Hippocampal formation (tissue), 2 donors: ENCODE data around the gene DNAJA2.
"Not testable (repeated sequence)": the region's sequence is repeated elsewhere in the genome, so short reads cannot be mapped to it uniquely, and the experiment has no call there.

ENCODE experiments used
- DNase-seq, 2 donors: peaks; one replicate each; lab custom pipeline; 2025; lab: John Stamatoyannopoulos, UW

DNAJA2 gene

DNA sequence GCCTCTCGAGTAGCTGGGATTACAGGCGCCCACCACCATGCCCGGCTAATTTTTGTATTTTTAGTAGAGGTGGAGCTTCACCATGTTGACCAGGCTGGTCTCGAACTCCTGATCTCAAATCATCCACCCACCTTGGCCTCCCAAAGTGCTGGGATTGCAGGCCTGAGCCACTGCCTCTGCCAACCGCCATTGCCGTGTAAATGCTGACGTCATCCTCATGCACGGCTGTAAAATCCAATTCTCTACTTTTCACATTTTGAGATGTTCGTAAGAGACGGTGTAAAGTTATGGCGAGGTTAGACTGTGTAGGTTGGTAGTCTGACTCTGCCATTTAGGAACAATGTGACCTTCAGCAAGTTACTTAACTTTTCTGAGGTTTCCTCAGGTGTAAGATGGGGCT, 1.7 kb upstream of the DNAJA2 start:
- DNase-seq = no peak

DNA sequence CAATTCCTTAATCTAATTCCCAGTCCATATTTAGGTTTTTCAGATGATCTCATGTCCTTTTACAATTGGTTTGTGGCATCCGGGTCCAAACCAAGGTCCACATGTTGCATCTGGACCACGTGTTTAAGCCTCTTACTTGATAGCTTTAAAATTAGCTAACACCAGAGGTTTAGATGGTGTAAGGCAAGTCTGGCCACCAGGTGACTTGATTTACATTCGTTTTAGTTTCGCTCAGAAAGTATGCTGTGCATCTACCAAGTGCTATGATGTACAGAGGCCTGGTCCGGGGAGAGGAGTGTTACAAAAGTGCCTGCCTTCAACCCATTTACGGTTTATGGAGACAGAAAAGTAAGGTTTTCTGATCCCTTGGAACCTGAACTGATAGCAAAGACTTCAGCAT, 878 bp upstream of the DNAJA2 start:
- DNase-seq = no peak

DNA sequence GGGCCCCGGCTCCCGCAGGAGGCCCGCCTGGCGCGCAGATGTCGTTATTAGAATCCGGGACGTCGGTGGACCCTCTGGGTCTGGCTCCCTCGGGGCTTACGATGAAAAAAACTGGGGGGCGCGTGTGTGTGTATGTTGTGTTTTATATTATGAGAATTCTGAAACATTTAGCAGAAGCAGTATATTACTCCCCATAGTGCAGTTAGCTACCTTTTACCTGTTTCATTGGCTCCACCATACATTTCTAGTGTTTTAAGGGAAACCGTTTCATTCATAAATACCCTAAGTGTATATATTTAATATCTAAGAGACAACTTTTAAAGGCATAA, 486 bp upstream of the DNAJA2 start:
- no peak for DNase-seq

DNA sequence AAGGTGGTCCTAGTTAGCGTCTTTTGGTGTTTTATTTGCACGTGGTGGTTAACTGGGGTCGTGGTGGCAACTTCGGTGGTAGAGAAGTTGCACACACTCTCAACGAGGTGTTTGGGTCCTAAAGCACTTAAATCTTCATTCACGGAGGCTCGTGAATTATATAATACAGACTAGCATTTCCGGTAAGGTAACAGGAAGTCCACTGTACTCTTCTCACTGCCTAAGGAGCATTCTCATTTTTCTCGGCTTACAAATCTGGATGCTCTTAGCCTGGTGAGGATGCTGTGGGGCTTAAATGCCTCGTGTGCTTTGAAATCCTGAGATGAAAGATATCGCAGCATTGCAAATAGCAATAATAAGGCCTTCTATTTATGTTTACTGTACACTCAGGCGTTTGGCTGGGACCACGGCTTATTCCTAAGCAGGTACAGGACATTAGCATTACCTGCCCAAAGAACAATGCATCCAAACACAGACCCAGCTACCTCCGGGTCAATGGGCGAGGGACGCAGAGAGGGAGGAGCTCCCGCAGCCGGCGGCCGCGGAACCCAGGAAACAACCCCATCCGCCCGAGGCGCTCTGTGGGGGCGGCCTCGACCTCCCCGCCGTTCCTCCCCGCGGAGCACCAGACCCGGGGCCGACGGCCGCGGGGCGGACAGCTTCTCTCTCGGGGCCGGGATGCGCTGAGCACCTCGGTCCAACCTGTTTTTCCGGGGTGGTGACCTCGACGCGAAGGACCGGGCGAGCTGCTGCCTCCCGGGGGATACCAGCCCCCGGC, 856 bp downstream of the DNAJA2 start:
- DNase-seq = no peak

DNA sequence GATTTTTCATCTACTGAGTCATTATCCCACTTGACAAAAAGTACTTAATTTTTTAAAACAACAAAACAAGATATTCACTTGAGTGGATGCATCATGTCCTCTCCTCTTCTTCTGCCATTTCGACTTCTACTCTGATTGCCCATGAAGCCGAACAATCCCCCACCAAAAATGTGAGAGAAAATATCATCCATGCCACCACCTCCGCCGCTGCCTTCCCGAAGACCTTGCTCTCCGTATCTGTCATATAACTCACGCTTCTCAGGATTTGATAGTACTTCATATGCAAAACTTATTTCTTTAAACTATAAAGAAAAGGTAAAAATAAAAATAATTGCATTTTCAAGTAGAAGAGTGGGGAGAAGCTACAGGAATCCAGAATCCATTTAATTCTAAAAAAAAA, 2.2 kb downstream of the DNAJA2 start:
- DNase-seq = no peak

DNA sequence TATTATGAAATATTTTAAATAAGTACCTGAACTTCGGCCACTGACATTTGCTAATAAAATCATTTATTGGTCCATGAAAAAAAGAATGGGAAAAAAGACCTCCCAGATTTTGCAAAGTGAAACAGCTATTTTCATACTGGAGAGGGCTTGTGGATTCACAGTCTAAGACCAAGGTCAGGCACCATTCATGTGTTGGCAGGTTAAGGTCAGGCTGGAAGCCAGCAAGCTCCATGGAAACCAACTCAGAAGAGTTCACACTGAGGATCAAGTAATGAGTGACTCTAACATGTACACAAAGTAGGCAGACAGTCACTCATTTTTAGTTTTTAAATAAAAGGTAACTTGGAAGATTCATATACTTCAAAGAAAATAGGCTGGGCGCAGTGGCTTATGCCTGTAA, 3.4 kb downstream of the DNAJA2 start:
- no peak for DNase-seq

DNA sequence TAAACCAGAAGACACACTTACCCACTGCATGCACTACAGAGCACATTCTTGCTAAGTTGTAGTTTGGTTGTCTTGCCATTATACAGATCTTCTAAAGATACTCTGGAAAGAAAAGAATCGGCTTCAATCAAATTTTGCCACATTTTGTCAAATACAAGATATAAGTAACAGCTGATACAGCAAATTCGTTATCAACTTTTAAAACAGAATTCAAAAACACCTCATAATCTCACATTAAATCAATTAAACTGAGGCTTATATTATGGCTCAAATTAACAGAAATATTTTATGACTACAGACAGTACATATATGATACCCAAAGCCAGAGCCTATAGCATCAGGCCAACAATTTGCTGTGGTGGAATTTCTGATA, 5.4 kb downstream of the DNAJA2 start:
- DNase-seq = no peak

DNA sequence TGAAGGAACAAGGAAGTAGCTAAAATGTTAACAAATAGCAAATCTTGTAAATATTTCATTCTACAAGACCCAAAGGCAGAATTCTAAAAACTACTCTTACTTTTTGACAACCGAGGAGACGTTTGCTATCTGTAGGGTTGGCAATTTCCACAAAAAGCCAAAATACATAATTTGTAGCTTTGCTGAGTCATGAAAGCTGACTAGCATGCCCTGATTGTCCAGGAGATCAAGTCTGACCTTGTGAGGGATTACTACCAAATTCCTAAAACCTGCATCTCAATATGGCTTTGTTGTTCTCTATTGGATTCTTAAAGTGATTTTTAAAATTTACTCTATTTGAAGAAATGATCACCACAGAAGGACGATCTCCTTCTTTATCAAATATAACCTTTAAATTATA, 10.8 kb downstream of the DNAJA2 start:
- no peak for DNase-seq

DNA sequence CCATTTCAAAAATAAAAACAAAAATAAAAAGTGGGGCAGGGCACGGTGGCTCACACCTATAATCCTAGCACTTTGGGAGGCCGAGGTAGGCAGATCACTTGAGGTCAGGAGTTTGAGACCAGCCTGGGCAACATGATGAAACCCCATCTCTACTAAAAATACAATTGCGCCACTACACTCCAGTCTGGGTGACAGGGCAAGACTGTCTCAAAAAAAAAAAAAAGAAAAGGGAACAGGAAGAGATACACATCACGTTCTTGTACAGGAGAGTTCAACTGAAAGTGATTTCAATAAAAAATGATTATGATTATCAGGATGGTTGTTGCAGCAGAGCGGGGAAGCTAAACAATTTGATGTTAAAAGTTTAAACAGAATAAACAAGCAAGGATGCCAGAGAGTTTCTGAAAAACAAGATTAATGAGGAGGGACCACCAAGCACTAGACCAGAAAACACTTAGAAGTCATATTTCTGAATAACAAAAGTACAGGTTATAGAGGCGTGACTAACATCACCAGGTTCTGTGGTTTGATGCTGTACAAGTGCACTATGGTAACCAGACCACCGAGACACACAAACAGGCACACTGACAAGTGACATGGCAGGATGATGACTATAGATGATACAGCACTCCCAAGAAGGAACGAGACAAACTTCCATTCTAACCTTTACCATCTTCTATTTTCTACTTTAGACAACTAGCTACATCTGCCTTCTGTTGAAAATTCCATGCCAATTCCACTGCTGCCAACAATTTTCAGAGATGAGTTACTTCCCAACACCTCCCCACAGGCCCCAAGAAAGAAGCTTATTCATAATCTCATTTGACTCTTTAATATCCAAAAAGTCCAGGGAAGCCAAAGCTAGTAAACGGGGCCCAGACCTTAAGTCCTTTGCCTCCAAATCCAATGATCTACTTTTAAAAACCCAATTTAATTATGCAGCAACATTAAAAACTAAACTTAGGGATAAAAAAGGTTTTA, 11.8 kb downstream of the DNAJA2 start:
- DNase-seq = peak in 1 of 2 donors; percentile 24

DNA sequence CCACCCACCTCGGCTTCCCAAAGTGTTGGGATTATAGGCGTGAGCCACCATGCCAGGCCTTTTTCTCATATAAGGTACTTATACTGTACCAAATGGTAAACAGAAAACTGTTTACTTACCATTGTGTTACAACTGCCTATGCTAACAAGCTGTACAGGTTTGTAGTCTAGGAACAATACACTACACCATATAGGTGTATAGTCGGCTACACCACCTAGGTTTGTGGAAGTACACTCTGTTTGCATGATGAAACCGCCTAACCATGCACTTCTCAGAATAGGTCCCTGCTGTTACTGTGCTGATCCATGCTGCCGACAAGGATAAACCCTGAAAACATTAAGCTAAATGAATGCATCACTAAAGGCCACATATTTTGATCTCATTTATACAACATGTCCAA, 18.9 kb downstream of the DNAJA2 start:
- no peak for DNase-seq

DNA sequence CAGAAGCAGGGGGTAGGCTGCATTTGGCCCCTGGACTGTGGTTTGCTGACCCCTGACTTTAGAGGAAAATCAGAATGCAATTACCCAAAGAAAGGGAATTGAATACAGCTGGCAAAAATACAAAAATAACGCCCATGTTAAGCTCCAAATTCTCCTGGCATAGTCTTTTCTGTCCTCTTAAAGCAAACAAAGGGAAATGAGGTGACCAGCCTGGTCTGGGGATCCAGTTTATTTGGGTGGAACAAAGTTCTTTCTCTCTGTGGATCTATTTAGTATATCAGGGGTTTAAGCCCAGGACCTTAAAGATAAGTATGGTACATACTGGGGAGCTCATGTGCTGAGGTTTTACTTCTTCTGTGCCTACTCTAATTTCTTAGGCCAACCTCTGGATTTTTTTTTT, 23.5 kb downstream of the DNAJA2 start:
- no peak for DNase-seq

DNA sequence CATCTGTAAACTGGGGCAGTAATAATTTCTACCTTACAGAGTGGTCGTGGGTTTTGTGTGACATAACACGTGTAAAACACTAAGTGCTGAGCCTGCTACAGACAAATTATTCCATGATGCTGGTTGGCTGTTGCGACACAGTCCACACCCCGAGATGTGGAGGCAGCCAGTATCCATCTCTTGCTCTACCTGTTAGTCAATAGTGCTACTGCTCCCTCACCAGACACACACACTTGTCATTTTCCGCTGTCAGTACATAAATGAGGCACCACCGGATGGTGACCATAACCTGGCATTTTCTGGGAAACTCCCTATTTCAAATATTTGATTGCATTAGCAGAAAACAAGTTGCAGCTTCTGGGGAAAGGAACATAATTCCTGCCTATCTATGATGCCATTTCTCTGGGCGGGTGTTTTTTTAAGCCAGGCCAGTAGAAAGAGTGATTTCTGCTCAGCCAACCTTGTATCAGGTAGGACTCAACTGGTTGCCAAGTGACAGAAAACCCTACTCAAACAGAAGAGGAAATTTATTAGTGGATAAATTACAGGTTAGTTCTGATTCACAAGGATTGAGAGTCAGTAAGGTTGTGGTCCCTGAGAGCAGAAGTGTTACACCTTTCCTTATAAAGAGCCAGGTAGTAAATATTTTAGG, 24.1 kb downstream of the DNAJA2 start:
- DNase-seq = no peak

DNA sequence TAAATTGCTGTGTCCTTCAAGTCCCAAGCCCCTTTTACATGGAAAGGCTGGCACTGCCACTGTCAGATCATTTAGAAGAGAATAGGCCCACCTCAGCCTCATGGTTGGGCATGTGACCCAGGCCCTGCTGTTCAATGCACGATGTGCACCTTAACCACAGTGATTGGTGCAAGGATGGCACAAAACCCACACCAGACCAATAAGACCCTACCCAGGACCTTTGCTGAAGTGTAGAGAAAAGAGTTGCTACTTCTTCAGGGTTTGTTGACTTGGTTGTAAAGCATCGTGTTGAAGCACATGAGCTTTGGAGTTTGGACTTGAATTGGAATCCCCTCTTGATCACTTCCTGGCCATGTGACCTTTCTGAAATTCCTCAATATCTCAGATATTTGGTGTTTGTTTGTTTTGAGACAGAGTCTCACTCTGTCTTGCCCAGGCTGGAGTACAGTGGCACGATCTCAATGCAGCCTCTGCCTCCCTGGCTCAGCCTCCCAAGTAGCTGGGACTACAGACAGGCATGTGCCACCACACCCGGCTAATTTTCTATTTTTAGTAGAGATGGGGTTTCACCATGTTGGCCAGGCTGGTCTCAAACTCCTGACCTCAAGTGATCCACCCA, 24.8 kb downstream of the DNAJA2 start:
- no peak for DNase-seq

DNA sequence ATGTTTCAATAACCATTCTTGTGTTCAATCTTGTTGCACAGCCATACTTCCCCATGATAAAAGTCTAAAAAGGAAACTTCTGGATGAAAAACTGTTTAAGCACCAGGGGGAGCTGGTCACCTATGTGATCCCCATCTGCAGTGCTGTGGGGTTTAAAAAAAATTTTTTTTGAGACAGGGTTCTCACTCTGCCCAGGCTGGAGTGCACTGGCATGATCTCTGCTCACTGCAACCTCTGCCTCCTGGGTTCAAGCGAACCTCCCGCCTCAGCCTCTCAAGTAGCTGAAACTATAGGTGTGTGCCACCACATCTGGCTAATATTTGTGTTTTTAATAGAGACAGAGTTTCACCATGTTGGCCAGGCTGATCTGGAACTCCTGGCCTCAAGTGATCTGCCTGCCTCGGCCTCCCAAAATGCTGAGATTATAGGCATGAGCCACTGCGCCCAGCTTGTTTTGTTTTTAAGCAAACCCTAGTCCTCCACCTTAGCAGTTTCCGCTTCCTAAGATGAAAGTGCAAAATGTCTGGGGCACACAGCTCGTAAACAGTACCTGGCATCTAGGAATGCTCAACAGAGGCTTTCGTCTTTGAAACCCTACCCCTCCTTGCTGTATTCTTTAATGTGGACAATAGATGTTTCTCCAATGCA, 25.4 kb downstream of the DNAJA2 start:
- no peak for DNase-seq

DNA sequence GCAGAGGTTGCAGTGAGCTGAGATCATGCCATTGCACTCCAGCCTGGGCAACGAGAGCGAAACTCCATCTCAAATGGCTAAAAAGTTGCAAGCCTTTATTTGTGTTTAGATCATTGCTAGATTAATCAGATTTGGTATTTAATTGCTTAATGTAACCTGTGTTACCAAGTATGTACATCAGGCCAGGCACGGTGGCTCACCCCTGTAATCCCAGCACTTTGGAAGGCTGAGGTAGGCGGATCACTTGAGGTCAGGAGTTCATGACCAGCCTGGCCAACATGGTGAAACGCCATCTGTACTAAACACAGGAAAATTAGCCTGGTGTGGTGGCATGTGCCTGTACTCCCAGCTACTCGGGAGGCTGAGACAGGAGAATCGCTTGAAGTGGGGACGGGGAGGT, 28.8 kb downstream of the DNAJA2 start:
- DNase-seq = not testable (repeated sequence)

DNA sequence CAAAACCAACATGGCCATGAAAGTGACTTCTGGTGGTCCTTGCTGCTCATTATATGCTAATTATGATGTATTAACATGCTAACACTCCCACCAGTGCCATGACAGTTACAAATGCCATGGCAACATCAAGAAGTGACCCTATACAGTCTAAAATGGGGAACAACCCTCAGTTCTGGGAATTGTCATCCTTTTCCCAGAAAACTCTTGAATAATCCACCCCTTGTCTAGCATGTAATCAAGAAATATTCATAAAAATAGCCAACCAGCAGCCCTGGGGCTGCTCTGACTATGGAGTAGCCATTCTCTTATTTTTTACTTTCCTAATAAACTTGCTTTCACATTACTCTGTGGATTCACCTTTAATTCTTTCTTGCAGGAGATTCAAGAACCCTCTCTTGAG, 35.9 kb downstream of the DNAJA2 start:
- DNase-seq = no peak

DNA sequence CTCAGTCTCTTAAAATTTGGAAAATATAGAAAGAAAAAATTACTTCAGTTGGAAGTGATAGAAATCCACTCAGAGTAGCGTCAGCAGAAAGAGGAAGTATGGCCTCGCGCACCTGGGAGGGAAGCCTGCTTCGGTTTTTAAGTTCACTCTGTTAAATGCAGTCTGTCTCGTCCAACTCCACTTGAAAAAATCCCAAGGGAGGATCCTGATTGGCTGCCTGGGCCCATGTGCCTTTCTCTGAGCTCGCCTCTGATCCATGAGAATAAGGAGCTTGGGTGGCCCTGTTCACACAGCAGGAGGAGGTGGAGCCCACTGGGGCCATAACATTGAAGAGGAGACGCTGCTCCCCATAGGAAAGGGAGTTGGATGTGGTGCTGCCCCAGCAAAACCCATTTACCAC, 40.7 kb downstream of the DNAJA2 start:
- DNase-seq = no peak

DNA sequence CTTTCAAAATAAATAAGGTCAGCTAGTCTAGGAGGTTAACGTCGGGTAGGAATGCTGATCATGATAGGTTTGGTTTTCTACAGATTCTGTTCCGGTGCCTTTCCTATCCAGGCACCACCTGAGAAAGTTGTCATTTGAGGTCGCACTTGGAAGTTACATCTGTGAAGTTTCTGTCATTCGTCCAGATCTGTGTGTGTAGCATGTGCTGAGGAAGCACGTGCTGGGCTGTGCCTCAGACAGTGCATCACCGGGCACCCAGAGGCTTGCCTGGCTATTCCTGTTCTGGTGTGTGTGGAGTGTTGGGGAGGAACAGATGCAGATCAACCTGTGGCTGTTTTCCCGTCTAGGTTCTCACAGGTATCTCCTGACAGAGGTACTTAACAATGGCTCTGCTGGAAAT, 42.6 kb downstream of the DNAJA2 start:
- DNase-seq = no peak

DNA sequence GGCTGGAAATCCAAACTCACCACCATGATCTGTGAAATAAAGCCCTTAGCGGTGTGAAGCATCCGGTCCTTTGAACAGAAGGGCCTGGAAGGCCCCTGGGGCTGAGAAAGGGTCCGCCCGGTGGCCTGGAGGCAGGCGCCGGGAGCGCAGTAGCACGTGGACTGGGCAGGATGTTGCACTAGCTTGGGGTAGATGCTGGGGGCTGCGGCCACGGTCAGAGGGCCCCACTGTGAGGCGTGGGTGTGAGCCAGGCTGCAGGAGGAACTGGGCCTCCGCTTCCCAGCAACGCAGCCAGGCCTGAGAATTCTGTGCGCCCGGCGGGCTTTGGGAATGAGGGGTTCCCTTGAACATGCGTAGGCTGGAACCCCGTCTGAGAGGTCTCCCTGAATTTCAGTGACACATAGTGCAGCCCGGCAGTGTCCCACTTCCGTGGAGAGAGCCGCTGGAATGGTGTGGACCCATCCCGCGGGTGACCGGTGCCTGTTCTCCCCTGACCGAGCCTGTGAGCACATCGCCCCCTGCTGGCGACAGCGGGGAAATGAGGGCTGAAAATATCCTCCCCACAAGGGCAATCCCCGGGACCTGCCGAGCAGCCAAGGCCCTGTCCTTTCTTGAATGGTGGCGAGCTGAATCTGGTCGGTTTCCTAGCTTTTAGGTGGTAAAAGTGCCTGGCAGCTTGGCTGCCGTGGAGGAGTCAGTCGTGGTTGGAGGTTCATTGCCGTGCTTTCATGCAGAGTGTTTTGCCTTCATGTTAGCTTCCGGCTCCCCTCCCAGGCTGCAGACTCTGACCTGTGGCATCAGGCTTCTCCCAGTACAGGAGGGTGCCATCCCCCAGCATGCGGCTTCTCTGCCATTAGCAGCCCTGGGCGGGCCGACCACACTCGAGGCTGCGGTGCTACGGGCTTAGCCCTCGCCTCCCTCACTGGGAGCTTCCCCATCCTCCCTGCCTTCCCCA, 43.8 kb downstream of the DNAJA2 start:
- DNase-seq = peak; percentile 51 to 74

DNA sequence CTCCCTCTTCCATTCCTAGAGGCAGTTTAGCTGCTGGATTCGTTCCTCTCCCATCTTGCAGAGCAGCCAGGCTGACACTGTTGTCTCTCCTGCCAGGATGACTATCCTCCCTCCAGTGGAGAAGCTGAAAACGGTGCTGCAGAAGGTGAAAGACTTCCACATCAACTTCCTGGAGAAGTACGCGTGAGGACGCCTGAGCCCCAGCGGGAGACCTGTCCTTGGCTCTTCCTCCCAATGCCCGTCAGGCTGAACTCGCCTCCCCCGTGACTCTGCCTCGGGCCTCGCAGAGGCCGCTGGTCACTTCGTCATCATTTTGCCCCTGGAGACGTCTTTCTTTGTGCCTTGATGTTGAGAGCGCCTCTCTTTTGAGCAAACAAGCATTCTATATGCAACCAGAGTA, 44.7 kb downstream of the DNAJA2 start:
- no peak for DNase-seq

DNA sequence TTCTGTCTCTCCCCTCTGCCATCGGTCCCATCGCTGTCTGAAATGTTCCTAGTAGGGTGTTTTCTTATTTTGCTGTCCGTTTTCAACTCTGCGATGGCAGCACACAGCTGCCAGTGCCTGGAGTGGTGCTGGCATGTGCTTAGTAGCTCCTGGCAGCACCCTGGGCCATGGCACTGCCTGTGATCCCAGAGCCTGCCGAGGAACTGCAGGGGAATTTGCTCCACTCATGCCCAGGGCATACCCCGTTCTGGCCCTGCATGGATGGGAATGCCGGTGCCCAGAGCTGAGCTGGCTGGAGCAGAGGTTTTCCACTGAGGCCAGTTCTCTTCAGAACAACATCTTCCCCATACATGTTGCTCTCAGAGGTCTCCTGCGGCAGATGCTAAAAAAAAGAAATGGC, 46.2 kb downstream of the DNAJA2 start:
- DNase-seq = no peak
